A549 treated with AZD2906 at 1 μM for 4 hours (cell line): ENCODE measurements around the gene FLYWCH2. TPM values are rescaled to one million over a fixed set of nuclear protein-coding genes. Genes with fewer than 3 reads are reported as not detected.

ENCODE experiments used
- total RNA-seq: library from RNA; stranded (reverse); fragments of 200-300 nt; extraction: Qiagen RNA extraction; gene quantifications from 5 replicates; pipeline ENCODE4 v1.2.3, GENCODE V29; 2022

FLYWCH2 gene
- 44.5 to 53.1 TPM (median 50.0 TPM) in 5 replicates for total RNA-seq

GRCh38 chr16:2882650-2883457 lies at the start of gene FLYWCH2:
Gene FLYWCH2, plus strand, starts transcription at chr16:2883215. Its CDS starts 13,235 bp downstream, at chr16:2896450.

GRCh38 chr16:2857451-2858244 lies 25.4 kb upstream of the FLYWCH2 start, which contains the start of gene PRSS22:
Gene PRSS22, minus strand, starts transcription at chr16:2858170. Its CDS starts 66 bp downstream, at chr16:2858104.

GRCh38 chr16:2911638-2912329 lies 28.8 kb downstream of the FLYWCH2 start, which contains the start of gene FLYWCH1:
Gene FLYWCH1, plus strand, starts transcription at chr16:2911931. Its CDS starts 17,755 bp downstream, at chr16:2929686.

Other genes with a start within 250 kb of the FLYWCH2 start
- gene KCTD5, start 200.7 kb upstream of the FLYWCH2 start, total RNA-seq = 35.2 to 44.7 TPM (median 40.1 TPM) in 5 replicates
- 1.1 to 2.3 TPM (median 1.8 TPM) in 5 replicates for gene PRSS27, start 163.0 kb upstream of the FLYWCH2 start, total RNA-seq
- gene SRRM2, start 130.6 kb upstream of the FLYWCH2 start, total RNA-seq = 310 to 432 TPM (median 410 TPM) in 5 replicates
- 453 to 554 TPM (median 517 TPM) in 5 replicates for gene ELOB, start 105.9 kb upstream of the FLYWCH2 start, total RNA-seq
- gene PRSS33, start 95.7 kb upstream of the FLYWCH2 start, total RNA-seq = 0.05 to 0.06 TPM in 2 of 5 replicates, not detected in the others
- gene PRSS41, start 84.7 kb upstream of the FLYWCH2 start, total RNA-seq = not detected in 5 replicates
- 0.11 to 0.28 TPM (median 0.14 TPM) in 5 replicates for gene PRSS21, start 66.0 kb upstream of the FLYWCH2 start, total RNA-seq
- 0.37 to 0.96 TPM (median 0.92 TPM) in 5 replicates for gene ZG16B, start 52.9 kb upstream of the FLYWCH2 start, total RNA-seq
- 0.50 to 0.98 TPM (median 0.78 TPM) in 5 replicates for gene PRSS22, start 25.0 kb upstream of the FLYWCH2 start, total RNA-seq
- 17.2 to 24.4 TPM (median 23.8 TPM) in 5 replicates for gene FLYWCH1, start 28.7 kb downstream of the FLYWCH2 start, total RNA-seq
- 1.4 to 2.0 TPM (median 1.8 TPM) in 5 replicates for gene KREMEN2, start 81.1 kb downstream of the FLYWCH2 start, total RNA-seq
- gene PAQR4, start 86.1 kb downstream of the FLYWCH2 start, total RNA-seq = 34.7 to 46.3 TPM (median 44.9 TPM) in 5 replicates
- 67.8 to 94.9 TPM (median 91.6 TPM) in 5 replicates for gene PKMYT1, start 97.2 kb downstream of the FLYWCH2 start, total RNA-seq
- 0.25 to 0.37 TPM (median 0.31 TPM) in 5 replicates for gene CLDN9, start 129.7 kb downstream of the FLYWCH2 start, total RNA-seq
- 0.18 to 0.44 TPM (median 0.29 TPM) in 5 replicates for gene CLDN6, start 135.0 kb downstream of the FLYWCH2 start, total RNA-seq
- 400 to 615 TPM (median 501 TPM) in 5 replicates for gene TNFRSF12A, start 137.2 kb downstream of the FLYWCH2 start, total RNA-seq
- gene HCFC1R1, start 140.7 kb downstream of the FLYWCH2 start, total RNA-seq = 208 to 263 TPM (median 244 TPM) in 5 replicates
- 25.1 to 35.5 TPM (median 32.7 TPM) in 5 replicates for gene THOC6, start 140.8 kb downstream of the FLYWCH2 start, total RNA-seq
- not detected in 5 replicates for gene BICDL2, start 153.7 kb downstream of the FLYWCH2 start, total RNA-seq
- 0.89 to 1.4 TPM (median 1.3 TPM) in 5 replicates for gene MMP25, start 163.3 kb downstream of the FLYWCH2 start, total RNA-seq
- 23.0 to 37.5 TPM (median 30.1 TPM) in 5 replicates for gene IL32, start 182.4 kb downstream of the FLYWCH2 start, total RNA-seq
- gene ZSCAN10, start 216.1 kb downstream of the FLYWCH2 start, total RNA-seq = 0.03 to 0.05 TPM in 2 of 5 replicates, not detected in the others
- gene ZNF205, start 229.4 kb downstream of the FLYWCH2 start, total RNA-seq = 11.6 to 15.6 TPM (median 14.9 TPM) in 5 replicates